NCI-H82 (cell line): ENCODE results near the gene SLC7A1.

Experiments used
- DNase-seq: peaks from one replicate; lab custom pipeline; 2025; lab: John Stamatoyannopoulos, UW

Gene SLC7A1

DNA sequence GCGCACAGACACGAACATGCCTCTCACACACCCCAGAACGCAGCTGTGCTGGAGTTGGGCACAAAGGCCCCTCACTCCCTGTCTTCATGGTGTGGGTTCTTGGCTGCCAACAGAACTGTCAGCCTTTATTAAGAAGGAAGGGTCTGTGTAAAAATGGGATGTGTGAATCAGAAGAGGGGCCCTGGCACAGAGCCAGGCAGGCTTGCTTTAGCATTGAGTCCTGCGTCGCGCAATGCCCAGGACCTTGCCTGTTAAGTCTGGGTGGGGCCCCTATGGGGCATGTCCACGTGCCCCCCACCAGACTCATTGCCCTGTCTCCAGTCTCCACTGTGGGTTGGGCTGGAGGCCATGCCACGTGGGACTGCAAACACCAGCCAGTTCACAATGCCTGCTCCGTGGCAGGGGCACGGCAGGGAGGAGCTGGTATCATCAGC lies 84.8 kb downstream of the SLC7A1 start:
- no peak for DNase-seq

DNA sequence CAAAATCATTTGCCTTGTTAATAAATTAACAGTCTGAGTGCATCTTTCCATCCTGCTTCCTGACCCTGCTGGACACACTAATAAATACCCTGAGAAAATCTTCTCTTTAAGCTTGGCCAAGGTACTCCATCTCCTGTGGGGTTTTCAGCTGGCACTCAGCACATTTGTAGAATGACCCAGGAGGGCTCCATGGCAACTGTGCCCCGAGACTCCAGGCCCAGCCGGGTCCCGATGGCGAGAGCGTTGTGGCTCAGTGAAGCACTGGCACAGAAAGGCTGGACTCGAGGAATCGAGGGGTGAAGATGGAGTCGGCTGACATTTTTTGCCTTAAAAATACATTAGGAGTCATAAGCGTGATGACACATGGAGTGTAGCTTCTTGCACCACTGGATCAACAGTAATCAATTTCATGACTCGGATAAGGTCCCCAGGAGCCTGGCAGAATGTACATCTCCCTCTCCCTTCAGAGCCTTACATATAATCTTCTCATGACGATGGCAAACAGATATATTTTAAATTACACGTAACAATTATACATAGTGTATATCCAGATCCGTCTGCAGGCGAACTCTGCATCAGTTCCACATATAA lies 85.4 kb downstream of the SLC7A1 start:
- no peak for DNase-seq

- DNase-seq = no peak
These were observed 86.6 kb downstream of the SLC7A1 start for GRCh38 chr13:29508876-29509252.

- DNase-seq = peak; percentile 90
These were observed 87.2 kb downstream of the SLC7A1 start for GRCh38 chr13:29508130-29508875.

DNA sequence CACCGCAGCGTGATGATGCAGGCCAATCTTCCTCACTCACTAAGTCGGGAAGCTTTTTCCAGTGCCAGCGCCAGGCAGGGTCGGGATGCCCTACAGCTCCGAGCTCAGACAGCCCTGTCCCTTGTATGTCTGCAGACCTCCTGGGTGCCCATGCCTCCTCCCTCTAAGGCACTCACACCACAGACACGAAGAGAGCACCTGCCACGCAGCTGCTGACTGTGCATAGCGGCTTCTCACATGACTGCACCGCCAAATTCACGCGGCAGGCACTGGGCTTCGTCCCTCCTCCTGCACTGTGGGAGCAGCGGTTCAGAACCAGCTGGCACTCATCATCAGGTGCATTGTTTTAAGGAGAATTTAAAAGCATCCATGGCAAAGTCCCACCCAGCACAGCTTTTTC lies 88.1 kb downstream of the SLC7A1 start:
- peak; percentile 38 for DNase-seq

- DNase-seq = no peak
These were observed 89.5 kb downstream of the SLC7A1 start for GRCh38 chr13:29505950-29506349.

- no peak for DNase-seq
These were observed 90.0 kb downstream of the SLC7A1 start for GRCh38 chr13:29505511-29505910.

DNA sequence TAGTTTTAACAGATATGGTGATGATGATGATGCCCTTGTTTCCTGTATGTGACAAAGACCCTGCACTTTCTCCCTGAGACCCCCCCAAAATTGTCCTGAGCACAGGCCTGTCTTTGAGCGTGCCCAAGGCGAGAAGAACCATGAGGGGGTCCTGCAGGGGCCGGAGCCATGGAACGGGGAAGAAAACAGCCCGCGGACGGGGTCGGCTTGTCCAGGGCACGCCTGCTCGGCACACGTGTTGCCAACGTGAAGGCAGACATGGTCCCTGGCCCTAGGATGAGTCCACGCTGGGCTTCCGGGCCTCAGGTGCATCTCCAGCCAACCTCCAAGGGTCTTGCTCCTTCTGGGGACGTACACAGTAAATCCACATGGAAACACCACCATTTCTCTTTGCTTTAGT lies 90.8 kb downstream of the SLC7A1 start:
- no peak for DNase-seq

GRCh38 chr13:29503041-29503837 lies 92.2 kb downstream of the SLC7A1 start:
- DNase-seq = no peak

DNA sequence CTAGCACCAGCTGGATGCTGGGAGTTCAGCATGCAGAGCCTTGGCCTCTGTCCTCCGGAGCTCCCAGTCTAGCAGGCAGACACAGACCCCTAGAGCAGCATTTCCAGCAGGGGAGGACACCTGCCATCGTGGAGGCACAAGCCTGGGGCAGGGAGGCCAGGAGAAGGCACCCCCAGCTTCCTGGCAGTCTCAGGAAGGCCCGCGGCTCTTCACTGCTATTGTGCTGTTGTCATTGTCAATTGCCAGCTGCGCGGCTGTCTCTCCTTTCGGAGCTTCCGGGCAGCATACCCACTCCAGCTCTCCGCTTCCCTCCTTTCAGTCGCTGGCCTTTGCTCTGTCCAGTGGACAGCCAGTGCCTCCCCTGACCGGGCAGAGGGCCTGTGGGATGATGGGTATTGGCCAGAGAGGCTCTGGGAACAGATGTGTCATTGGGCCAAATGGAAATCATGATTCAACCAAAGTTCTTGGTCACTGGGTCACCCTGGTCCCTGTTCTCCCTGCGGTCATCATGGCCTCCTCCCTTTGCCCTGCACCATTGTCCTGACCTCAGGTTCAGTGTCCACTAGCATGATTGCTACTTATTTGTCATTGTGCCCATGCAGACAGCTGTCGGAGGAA lies 93.0 kb downstream of the SLC7A1 start:
- no peak for DNase-seq

GRCh38 chr13:29501674-29502073 lies 93.8 kb downstream of the SLC7A1 start:
- no peak for DNase-seq

DNA sequence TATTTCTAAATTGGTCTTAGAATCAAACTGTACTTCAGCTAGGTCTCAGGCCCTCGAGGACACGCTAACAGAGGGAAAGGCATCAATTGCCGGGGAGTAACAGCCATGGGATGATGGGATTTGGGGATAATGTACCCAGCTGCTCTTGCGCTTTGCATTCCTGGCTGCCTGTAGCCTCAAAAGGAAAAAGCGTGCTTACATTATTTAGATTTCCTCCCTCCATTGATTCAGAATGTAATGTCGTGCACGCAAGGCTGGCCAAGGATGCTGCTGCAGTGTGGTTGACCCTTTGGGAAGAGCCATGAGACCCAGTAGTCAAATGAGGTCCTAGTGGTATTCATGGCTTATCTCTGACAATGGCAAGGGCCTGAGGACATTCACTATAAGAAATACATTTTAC lies 95.1 kb downstream of the SLC7A1 start:
- DNase-seq = peak; percentile 38

DNA sequence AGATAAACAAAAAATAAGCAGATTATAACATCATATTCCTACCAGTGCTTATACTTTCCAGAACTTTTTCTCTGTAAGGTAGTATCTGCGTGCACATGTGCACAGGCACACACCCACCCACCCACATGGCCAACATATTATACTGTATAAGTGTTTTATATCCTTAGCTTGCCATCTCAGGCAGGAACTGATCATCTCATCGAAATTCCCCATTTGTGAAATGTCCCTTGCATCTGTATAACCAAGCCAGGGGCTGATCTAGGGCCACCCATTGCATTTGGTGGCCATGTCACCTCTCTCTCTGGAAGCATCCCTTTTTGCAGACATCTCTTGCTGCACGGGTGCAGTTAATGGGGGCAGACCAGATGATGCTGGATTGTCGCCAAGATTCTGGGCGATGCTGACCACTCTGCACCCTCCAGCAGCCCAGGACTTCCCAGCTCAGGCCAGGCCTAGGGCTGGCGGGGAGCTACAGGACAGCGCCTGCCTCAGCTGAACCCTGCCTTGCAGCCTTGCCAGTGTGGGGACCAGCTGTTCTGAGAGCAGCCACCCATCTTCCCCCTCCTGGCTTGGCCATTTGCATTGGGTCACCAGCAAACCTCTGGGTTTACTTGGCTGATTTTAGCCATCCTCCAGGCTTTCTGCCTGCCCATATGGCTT lies 95.9 kb downstream of the SLC7A1 start:
- DNase-seq = no peak

DNA sequence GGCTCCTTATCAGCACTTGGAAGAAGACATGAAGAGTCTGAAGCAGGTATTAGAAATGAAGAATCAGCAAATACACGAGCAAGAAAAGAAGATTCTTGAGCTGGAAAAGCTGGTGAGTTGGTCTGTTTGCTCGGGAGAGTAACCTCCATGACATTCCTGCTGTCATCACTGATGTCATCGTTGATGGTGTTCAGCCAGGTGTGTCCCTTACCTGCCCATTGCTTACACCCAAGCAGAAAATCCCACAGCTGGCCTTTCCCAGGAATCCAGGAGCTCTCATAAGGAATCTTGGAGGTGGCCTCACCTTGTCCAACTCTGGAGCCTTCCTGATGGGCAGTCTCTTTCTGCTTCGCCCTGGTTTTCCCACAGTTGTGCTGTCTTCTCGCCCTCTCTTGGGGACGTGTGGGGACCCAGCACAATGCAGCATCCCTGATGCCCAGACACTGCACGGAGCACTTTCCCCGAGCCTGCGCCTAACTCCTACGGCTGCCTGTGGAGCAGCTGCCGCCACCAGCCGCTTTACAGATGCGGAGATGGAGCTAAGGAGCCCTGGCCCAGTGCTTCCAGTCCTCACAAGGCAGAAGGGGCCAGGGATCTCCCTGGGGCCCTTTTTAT lies 97.0 kb downstream of the SLC7A1 start:
- peak; percentile 50 for DNase-seq

- peak; percentile 71 for DNase-seq
These were observed 98.3 kb downstream of the SLC7A1 start for GRCh38 chr13:29497137-29497654.

- DNase-seq = no peak
These were observed 99.2 kb downstream of the SLC7A1 start for GRCh38 chr13:29496241-29496712.

- no peak for DNase-seq
These were observed 101.0 kb downstream of the SLC7A1 start for GRCh38 chr13:29494520-29494919.

GRCh38 chr13:29493796-29494195 lies 101.7 kb downstream of the SLC7A1 start:
- DNase-seq = no peak

DNA sequence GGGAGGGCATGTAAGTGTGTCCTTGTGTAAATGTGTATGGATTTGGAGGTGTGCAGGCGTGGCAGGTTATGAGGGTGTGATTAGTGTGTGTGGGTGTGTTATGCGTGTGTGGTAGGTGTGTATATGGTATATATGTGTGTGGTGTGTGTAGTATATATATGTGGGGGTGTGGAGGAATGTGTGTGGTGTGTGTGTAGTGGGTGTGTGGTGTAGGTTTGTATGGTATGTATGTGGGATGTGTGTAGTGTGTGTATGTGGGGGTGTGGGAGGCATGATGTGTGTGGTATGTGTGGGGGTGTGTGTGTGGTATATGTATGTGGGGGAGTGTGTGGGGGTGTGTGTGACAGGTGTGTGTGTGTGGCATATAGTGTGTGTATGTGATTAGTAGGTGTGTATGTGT lies 104.2 kb downstream of the SLC7A1 start:
- no peak for DNase-seq

DNA sequence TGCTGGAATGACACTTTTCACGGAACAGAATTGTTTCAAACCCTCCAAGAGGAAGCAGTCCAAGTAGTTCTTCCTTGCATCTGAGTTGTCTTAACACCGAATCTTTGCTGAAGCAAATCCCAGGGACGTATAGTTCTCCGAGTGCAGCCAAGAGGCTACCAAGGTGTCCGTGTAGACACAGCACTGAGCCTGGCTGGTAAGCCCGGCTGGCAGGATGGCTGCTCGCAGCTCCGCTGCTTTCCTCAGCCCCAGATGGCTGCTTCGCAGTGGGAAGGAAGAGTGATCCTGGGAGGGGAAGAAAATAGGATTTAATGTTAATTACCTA lies 105.0 kb downstream of the SLC7A1 start:
- peak; percentile 65 for DNase-seq
